ENCODE data around the gene TRIP12. TPM values are rescaled to one million over a fixed set of nuclear protein-coding genes. Genes with fewer than 3 reads are reported as not detected.

Gene TRIP12
- total and polyA plus RNA-seq, 2 experiments from 2014 or later: 21.5 to 133 TPM

DNA sequence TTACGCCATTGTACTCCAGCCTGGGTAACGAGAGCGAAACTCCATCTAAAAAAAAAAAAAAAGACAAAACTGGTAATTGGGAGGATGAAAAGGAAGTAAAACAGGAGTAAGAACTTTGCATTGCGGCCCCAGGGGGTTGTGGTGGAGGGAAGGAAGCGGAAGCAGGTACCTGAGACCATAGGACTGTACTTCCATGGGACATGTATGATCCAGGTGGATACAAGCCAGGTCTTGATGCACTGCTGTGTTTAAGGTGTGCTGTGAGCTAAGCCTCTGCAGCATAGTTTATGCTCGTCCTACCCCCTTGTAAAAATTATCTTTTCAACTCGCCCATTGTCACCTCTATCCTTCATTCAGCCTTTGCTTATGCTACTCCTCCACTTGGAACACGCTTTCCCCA lies 24.2 kb upstream of the TRIP12 start:
- H3K27ac Mint-ChIP-seq: peak overlapping the region; percentile 12; the same call in 1 of the 2 replicates
- Histone ChIP-seq H2AFZ (no peak overlapping the region), H3K27me3 (ENCODE audit: insufficient read depth) (no peaks in the 10 kb centered on the region), H3K36me3 (ENCODE audit: insufficient read depth) (no peaks in the 10 kb centered on the region), H3F3A (replicated peaks; ENCODE audit: low read depth) (no peaks in the 10 kb centered on the region; the same call in 1 of the 2 replicates), H3K4me1 (ENCODE audit: insufficient read depth) (peaks cover 8% of the 10 kb centered on the region; the same call in 1 of the 2 replicates), H3K4me2 (no peak overlapping the region), H3K79me2 (replicated peaks; ENCODE audit: insufficient read depth) (no peaks in the 10 kb centered on the region), H4K20me1 (replicated peaks; ENCODE audit: insufficient read depth) (no peaks in the 10 kb centered on the region), H3K9me2 (ENCODE audit: insufficient read depth) (no peaks in the 10 kb centered on the region), H3K4me3 (no peak overlapping the region), H3K27ac (ENCODE audit: low read depth) (no peak overlapping the region)
- DNase-seq (ENCODE audit: low spot score): no peak
- H3K36me3 Mint-ChIP-seq (ENCODE audit: low read depth): peaks cover 4% of the 10 kb centered on the region; the same call in 1 of the 3 replicates
- no peaks in the 10 kb centered on the region for H3K9me3 Mint-ChIP-seq
- H3K4me3 Mint-ChIP-seq: no peak overlapping the region
- peaks cover 3% of the 10 kb centered on the region for H3K27me3 Mint-ChIP-seq (ENCODE audit: insufficient read depth, low read depth, poor library complexity)
- no peak for ATAC-seq
- peaks cover 12% of the 10 kb centered on the region; the same call in 2 of the 3 replicates for H3K4me1 Mint-ChIP-seq
- TF ChIP-seq ZNF331 (CRISPR knock-in tag; IDR thresholded peaks at IDR 0.05; ENCODE audit: low read depth): no peak
- TF ChIP-seq CREB1 (CRISPR knock-in tag; IDR thresholded peaks at IDR 0.05; ENCODE audit: low read depth): no peak
- TF ChIP-seq ZNF114 (CRISPR knock-in tag; IDR thresholded peaks at IDR 0.05): no peak
- no peak for TF ChIP-seq STAT1 (IDR thresholded peaks at IDR 0.05; ENCODE audit: unreplicated experiment)
- TF ChIP-seq, protein P1, sequence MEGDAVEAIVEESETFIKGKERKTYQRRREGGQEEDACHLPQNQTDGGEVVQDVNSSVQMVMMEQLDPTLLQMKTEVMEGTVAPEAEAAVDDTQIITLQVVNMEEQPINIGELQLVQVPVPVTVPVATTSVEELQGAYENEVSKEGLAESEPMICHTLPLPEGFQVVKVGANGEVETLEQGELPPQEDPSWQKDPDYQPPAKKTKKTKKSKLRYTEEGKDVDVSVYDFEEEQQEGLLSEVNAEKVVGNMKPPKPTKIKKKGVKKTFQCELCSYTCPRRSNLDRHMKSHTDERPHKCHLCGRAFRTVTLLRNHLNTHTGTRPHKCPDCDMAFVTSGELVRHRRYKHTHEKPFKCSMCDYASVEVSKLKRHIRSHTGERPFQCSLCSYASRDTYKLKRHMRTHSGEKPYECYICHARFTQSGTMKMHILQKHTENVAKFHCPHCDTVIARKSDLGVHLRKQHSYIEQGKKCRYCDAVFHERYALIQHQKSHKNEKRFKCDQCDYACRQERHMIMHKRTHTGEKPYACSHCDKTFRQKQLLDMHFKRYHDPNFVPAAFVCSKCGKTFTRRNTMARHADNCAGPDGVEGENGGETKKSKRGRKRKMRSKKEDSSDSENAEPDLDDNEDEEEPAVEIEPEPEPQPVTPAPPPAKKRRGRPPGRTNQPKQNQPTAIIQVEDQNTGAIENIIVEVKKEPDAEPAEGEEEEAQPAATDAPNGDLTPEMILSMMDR (conservative IDR thresholded peaks at IDR 0.05; ENCODE audit: low read depth in 2 of 2): no peak
- TF ChIP-seq JUNB (IDR thresholded peaks at IDR 0.05; ENCODE audit: unreplicated experiment): no peak
- TF ChIP-seq POLR2AphosphoS5 (IDR thresholded peaks at IDR 0.05; ENCODE audit: low read depth): no peak
- TF ChIP-seq EZH2 (IDR thresholded peaks at IDR 0.05; ENCODE audit: low read depth, unreplicated experiment): no peak
- TF ChIP-seq, protein P2, sequence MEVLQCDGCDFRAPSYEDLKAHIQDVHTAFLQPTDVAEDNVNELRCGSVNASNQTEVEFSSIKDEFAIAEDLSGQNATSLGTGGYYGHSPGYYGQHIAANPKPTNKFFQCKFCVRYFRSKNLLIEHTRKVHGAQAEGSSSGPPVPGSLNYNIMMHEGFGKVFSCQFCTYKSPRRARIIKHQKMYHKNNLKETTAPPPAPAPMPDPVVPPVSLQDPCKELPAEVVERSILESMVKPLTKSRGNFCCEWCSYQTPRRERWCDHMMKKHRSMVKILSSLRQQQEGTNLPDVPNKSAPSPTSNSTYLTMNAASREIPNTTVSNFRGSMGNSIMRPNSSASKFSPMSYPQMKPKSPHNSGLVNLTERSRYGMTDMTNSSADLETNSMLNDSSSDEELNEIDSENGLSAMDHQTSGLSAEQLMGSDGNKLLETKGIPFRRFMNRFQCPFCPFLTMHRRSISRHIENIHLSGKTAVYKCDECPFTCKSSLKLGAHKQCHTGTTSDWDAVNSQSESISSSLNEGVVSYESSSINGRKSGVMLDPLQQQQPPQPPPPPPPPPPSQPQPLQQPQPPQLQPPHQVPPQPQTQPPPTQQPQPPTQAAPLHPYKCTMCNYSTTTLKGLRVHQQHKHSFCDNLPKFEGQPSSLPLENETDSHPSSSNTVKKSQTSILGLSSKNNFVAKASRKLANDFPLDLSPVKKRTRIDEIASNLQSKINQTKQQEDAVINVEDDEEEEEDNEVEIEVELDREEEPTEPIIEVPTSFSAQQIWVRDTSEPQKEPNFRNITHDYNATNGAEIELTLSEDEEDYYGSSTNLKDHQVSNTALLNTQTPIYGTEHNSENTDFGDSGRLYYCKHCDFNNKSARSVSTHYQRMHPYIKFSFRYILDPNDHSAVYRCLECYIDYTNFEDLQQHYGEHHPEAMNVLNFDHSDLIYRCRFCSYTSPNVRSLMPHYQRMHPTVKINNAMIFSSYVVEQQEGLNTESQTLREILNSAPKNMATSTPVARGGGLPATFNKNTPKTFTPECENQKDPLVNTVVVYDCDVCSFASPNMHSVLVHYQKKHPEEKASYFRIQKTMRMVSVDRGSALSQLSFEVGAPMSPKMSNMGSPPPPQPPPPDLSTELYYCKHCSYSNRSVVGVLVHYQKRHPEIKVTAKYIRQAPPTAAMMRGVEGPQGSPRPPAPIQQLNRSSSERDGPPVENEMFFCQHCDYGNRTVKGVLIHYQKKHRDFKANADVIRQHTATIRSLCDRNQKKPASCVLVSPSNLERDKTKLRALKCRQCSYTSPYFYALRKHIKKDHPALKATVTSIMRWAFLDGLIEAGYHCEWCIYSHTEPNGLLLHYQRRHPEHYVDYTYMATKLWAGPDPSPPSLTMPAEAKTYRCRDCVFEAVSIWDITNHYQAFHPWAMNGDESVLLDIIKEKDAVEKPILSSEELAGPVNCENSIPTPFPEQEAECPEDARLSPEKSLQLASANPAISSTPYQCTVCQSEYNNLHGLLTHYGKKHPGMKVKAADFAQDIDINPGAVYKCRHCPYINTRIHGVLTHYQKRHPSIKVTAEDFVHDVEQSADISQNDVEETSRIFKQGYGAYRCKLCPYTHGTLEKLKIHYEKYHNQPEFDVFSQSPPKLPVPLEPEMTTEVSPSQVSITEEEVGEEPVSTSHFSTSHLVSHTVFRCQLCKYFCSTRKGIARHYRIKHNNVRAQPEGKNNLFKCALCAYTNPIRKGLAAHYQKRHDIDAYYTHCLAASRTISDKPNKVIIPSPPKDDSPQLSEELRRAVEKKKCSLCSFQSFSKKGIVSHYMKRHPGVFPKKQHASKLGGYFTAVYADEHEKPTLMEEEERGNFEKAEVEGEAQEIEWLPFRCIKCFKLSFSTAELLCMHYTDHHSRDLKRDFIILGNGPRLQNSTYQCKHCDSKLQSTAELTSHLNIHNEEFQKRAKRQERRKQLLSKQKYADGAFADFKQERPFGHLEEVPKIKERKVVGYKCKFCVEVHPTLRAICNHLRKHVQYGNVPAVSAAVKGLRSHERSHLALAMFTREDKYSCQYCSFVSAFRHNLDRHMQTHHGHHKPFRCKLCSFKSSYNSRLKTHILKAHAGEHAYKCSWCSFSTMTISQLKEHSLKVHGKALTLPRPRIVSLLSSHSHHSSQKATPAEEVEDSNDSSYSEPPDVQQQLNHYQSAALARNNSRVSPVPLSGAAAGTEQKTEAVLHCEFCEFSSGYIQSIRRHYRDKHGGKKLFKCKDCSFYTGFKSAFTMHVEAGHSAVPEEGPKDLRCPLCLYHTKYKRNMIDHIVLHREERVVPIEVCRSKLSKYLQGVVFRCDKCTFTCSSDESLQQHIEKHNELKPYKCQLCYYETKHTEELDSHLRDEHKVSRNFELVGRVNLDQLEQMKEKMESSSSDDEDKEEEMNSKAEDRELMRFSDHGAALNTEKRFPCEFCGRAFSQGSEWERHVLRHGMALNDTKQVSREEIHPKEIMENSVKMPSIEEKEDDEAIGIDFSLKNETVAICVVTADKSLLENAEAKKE (CRISPR knock-in tag; IDR thresholded peaks at IDR 0.05): no peak
- TF ChIP-seq, protein P3, sequence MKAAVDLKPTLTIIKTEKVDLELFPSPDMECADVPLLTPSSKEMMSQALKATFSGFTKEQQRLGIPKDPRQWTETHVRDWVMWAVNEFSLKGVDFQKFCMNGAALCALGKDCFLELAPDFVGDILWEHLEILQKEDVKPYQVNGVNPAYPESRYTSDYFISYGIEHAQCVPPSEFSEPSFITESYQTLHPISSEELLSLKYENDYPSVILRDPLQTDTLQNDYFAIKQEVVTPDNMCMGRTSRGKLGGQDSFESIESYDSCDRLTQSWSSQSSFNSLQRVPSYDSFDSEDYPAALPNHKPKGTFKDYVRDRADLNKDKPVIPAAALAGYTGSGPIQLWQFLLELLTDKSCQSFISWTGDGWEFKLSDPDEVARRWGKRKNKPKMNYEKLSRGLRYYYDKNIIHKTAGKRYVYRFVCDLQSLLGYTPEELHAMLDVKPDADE (IDR thresholded peaks at IDR 0.05): no peak
- TF ChIP-seq NANOG (IDR thresholded peaks at IDR 0.05; ENCODE audit: borderline replicate concordance): no peak
- TF ChIP-seq, protein P4, sequence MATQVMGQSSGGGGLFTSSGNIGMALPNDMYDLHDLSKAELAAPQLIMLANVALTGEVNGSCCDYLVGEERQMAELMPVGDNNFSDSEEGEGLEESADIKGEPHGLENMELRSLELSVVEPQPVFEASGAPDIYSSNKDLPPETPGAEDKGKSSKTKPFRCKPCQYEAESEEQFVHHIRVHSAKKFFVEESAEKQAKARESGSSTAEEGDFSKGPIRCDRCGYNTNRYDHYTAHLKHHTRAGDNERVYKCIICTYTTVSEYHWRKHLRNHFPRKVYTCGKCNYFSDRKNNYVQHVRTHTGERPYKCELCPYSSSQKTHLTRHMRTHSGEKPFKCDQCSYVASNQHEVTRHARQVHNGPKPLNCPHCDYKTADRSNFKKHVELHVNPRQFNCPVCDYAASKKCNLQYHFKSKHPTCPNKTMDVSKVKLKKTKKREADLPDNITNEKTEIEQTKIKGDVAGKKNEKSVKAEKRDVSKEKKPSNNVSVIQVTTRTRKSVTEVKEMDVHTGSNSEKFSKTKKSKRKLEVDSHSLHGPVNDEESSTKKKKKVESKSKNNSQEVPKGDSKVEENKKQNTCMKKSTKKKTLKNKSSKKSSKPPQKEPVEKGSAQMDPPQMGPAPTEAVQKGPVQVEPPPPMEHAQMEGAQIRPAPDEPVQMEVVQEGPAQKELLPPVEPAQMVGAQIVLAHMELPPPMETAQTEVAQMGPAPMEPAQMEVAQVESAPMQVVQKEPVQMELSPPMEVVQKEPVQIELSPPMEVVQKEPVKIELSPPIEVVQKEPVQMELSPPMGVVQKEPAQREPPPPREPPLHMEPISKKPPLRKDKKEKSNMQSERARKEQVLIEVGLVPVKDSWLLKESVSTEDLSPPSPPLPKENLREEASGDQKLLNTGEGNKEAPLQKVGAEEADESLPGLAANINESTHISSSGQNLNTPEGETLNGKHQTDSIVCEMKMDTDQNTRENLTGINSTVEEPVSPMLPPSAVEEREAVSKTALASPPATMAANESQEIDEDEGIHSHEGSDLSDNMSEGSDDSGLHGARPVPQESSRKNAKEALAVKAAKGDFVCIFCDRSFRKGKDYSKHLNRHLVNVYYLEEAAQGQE (IDR thresholded peaks at IDR 0.05; ENCODE audit: unreplicated experiment): no peak
- TF ChIP-seq EZH2phosphoT487 (IDR thresholded peaks at IDR 0.05; ENCODE audit: unreplicated experiment): no peak

Measured in GM23338 (cell line).